Measurements from ENCODE around the gene E2F4. TPM values are rescaled to one million over a fixed set of nuclear protein-coding genes. Genes with fewer than 3 reads are reported as not detected.
A peak's percentile ranks its signal among the peaks of the same experiment; 100 is the strongest.

The E2F4 gene
- total RNA-seq, 2 donors from 2014 or later = 53.8 to 70.3 TPM

- TF ChIP-seq CTCF (IDR thresholded peaks at IDR 0.05) = no peak
- DNase-seq (ENCODE audit: low spot score) = no peak
- Histone ChIP-seq H3K9me3 (no peaks in the 10 kb centered on the region), H3K27ac (no peak overlapping the region), H3K27me3 (no peaks in the 10 kb centered on the region), H3K4me1 (peaks cover 0 to 36% of the 10 kb centered on the region in 2 donors), H3K36me3 (no peaks in the 10 kb centered on the region), H3K4me3 (no peak overlapping the region)
These were observed 34.7 kb upstream of the E2F4 start for GRCh38 chr16:67157106-67157748.

- Histone ChIP-seq H3K4me1 (peaks cover 0 to 45% of the 10 kb centered on the region in 2 donors), H3K27ac (no peak overlapping the region), H3K9me3 (no peaks in the 10 kb centered on the region), H3K27me3 (no peaks in the 10 kb centered on the region), H3K4me3 (no peak overlapping the region), H3K36me3 (no peaks in the 10 kb centered on the region)
- no peak for DNase-seq (ENCODE audit: low spot score)
- no peak for TF ChIP-seq CTCF (IDR thresholded peaks at IDR 0.05)
These were observed 33.9 kb upstream of the E2F4 start for GRCh38 chr16:67157892-67158635.

- Histone ChIP-seq H3K36me3 (no peaks in the 10 kb centered on the region), H3K4me1 (peaks cover 0 to 53% of the 10 kb centered on the region in 2 donors), H3K27ac (peak overlapping the region; percentile 79 to 90), H3K27me3 (no peaks in the 10 kb centered on the region), H3K9me3 (no peaks in the 10 kb centered on the region), H3K4me3 (peak overlapping the region; percentile 86 to 96)
- no peak for DNase-seq (ENCODE audit: low spot score)
- TF ChIP-seq CTCF (IDR thresholded peaks at IDR 0.05) = no peak
These were observed 33.0 kb upstream of the E2F4 start for GRCh38 chr16:67158637-67159600.

GRCh38 chr16:67161595-67162058 is 30.3 kb upstream of the E2F4 start:
- Histone ChIP-seq H3K27ac (peak overlapping the region; percentile 79 to 90), H3K36me3 (no peaks in the 10 kb centered on the region), H3K4me3 (peak overlapping the region in 1 of 2 donors; percentile 96), H3K9me3 (no peaks in the 10 kb centered on the region), H3K27me3 (no peaks in the 10 kb centered on the region), H3K4me1 (peaks cover 0 to 62% of the 10 kb centered on the region in 2 donors)
- DNase-seq (ENCODE audit: low spot score) = no peak
- no peak for TF ChIP-seq CTCF (IDR thresholded peaks at IDR 0.05)

GRCh38 chr16:67162506-67163163 is 29.3 kb upstream of the E2F4 start:
- no peak for TF ChIP-seq CTCF (IDR thresholded peaks at IDR 0.05)
- no peaks in the 10 kb centered on the region for H3K27me3 ChIP-seq
- no peaks in the 10 kb centered on the region for H3K36me3 ChIP-seq
- no peak for DNase-seq (ENCODE audit: low spot score)
- H3K4me3 ChIP-seq = peak overlapping the region in 1 of 2 donors; percentile 47
- peak overlapping the region; percentile 69 to 80 for H3K27ac ChIP-seq
- no peaks in the 10 kb centered on the region for H3K9me3 ChIP-seq
- peaks cover 0 to 62% of the 10 kb centered on the region in 2 donors for H3K4me1 ChIP-seq
